Measurements from ENCODE around the gene DOCK7. TPM values are rescaled to one million over a fixed set of nuclear protein-coding genes. Genes with fewer than 3 reads are reported as not detected.

DOCK7 gene
- total RNA-seq, 4 donors from 2014 or later, result 7.8 to 56.5 (median 19.1) TPM

- Histone ChIP-seq H3K9me3 (no peaks in the 10 kb centered on the region), H3K36me3 (peaks cover 0 to 40% (median 0%) of the 10 kb centered on the region in 3 donors), H3K4me3 (no peak overlapping the region), H3K4me1 (no peaks in the 10 kb centered on the region), H3K27ac (no peak overlapping the region), H3K27me3 (no peaks in the 10 kb centered on the region)
- no peak for DNase-seq
- TF ChIP-seq CTCF (IDR thresholded peaks at IDR 0.05) (no peak), POLR2A (IDR thresholded peaks at IDR 0.05) (no peak)
- intact Hi-C loops (cut with DNase I), result no loop called here
These were observed 188.0 kb downstream of the DOCK7 start for GRCh38 chr1:62500210-62500609.

GRCh38 chr1:62494137-62494536, 194.0 kb downstream of the DOCK7 start:
- H3K27ac ChIP-seq, result no peak overlapping the region
- WGBS, 2 donors, result 94 to 99% methylated on average over 4 of the region's 4 CpGs
- intact Hi-C loops (cut with DNase I), result no loop called here
- DNase-seq, result no peak
- H3K36me3 ChIP-seq, result peaks cover 0 to 70% (median 0%) of the 10 kb centered on the region in 3 donors
- no peak overlapping the region for H3K4me3 ChIP-seq
- H3K27me3 ChIP-seq, result no peaks in the 10 kb centered on the region
- TF ChIP-seq POLR2A (IDR thresholded peaks at IDR 0.05) (no peak), CTCF (IDR thresholded peaks at IDR 0.05) (no peak)
- H3K4me1 ChIP-seq, result no peaks in the 10 kb centered on the region
- no peaks in the 10 kb centered on the region for H3K9me3 ChIP-seq

- H3K27ac ChIP-seq, result no peak overlapping the region
- no peak for DNase-seq
- H3K36me3 ChIP-seq, result peaks cover 0 to 71% (median 0%) of the 10 kb centered on the region in 3 donors
- intact Hi-C loops (cut with DNase I), result no loop called here
- H3K4me3 ChIP-seq, result no peak overlapping the region
- TF ChIP-seq POLR2A (IDR thresholded peaks at IDR 0.05) (no peak), CTCF (IDR thresholded peaks at IDR 0.05) (no peak)
- H3K27me3 ChIP-seq, result no peaks in the 10 kb centered on the region
- 95 to 96% methylated on average over 3 of the region's 3 CpGs for WGBS, 2 donors
- no peaks in the 10 kb centered on the region for H3K9me3 ChIP-seq
- no peaks in the 10 kb centered on the region for H3K4me1 ChIP-seq
These were observed 194.5 kb downstream of the DOCK7 start for GRCh38 chr1:62493656-62494055.

- H3K36me3 ChIP-seq, result peaks cover 0 to 78% (median 0%) of the 10 kb centered on the region in 3 donors
- 84 to 88% methylated on average over 2 of the region's 2 CpGs for WGBS, 2 donors
- intact Hi-C loops (cut with DNase I), result no loop called here
These were observed 195.7 kb downstream of the DOCK7 start for GRCh38 chr1:62492521-62492920.

GRCh38 chr1:62487956-62488355, 200.2 kb downstream of the DOCK7 start:
- TF ChIP-seq POLR2A (IDR thresholded peaks at IDR 0.05), result no peak
- Histone ChIP-seq H3K27ac (no peak overlapping the region), H3K27me3 (no peaks in the 10 kb centered on the region), H3K4me3 (no peak overlapping the region), H3K36me3 (peaks cover 0 to 53% (median 0%) of the 10 kb centered on the region in 3 donors), H3K9me3 (no peaks in the 10 kb centered on the region), H3K4me1 (no peaks in the 10 kb centered on the region)
- DNase-seq, result no peak
- WGBS, 2 donors, result 85 to 92% methylated on average over 2 of the region's 2 CpGs
- intact Hi-C loops (cut with DNase I), result no loop called here

More at GRCh38 chr1:62492521-62492920, 195.7 kb downstream of the DOCK7 start:
- no peak for TF ChIP-seq CTCF (IDR thresholded peaks at IDR 0.05)
- no peak for TF ChIP-seq POLR2A (IDR thresholded peaks at IDR 0.05)
- Histone ChIP-seq H3K4me3 (no peak overlapping the region), H3K27me3 (no peaks in the 10 kb centered on the region), H3K27ac (no peak overlapping the region), H3K4me1 (no peaks in the 10 kb centered on the region), H3K9me3 (no peaks in the 10 kb centered on the region)
- no peak for DNase-seq

Measured in esophagus squamous epithelium (tissue), 5 donors.